ENCODE data around the gene ZNF439.
"Not testable (repeated sequence)": the region's sequence is repeated elsewhere in the genome, so short reads cannot be mapped to it uniquely, and the experiment has no call there.

The ZNF439 gene

GRCh38 chr19:11872624-11873023, 24.1 kb downstream of the ZNF439 start:
- DNase-seq, result no peak

GRCh38 chr19:11873762-11874161, 25.2 kb downstream of the ZNF439 start:
- DNase-seq, result no peak

GRCh38 chr19:11879687-11880266, 31.3 kb downstream of the ZNF439 start:
- DNase-seq, result peak; percentile 69

GRCh38 chr19:11880598-11880997, 32.1 kb downstream of the ZNF439 start:
- no peak for DNase-seq

GRCh38 chr19:11881151-11881800, 32.8 kb downstream of the ZNF439 start:
- DNase-seq, result peak; percentile 69

GRCh38 chr19:11882606-11883005, 34.1 kb downstream of the ZNF439 start:
- no peak for DNase-seq

- peak; percentile 5 for DNase-seq
These were observed 38.7 kb downstream of the ZNF439 start for GRCh38 chr19:11887234-11887610.

GRCh38 chr19:11887611-11888531, 39.3 kb downstream of the ZNF439 start, which contains the start of gene ZNF69:
Gene ZNF69 (plus strand): TSS chr19:11887782. CDS start chr19:11887924, 142 bp downstream.
- peak; percentile 79 for DNase-seq

GRCh38 chr19:11889901-11890300, 41.4 kb downstream of the ZNF439 start:
- not testable (repeated sequence) for DNase-seq

- no peak for DNase-seq
These were observed 42.1 kb downstream of the ZNF439 start for GRCh38 chr19:11890634-11891033.

- DNase-seq, result no peak
These were observed 46.3 kb downstream of the ZNF439 start for GRCh38 chr19:11894851-11895250.

- no peak for DNase-seq
These were observed 53.7 kb downstream of the ZNF439 start for GRCh38 chr19:11902228-11902627.

- no peak for DNase-seq
These were observed 57.4 kb downstream of the ZNF439 start for GRCh38 chr19:11905928-11906327.

GRCh38 chr19:11911937-11912336, 63.4 kb downstream of the ZNF439 start:
- DNase-seq, result not testable (repeated sequence)

GRCh38 chr19:11914417-11915051, 66.0 kb downstream of the ZNF439 start:
- not testable (repeated sequence) for DNase-seq
